ENCODE results near the gene LSG1.

DNA sequence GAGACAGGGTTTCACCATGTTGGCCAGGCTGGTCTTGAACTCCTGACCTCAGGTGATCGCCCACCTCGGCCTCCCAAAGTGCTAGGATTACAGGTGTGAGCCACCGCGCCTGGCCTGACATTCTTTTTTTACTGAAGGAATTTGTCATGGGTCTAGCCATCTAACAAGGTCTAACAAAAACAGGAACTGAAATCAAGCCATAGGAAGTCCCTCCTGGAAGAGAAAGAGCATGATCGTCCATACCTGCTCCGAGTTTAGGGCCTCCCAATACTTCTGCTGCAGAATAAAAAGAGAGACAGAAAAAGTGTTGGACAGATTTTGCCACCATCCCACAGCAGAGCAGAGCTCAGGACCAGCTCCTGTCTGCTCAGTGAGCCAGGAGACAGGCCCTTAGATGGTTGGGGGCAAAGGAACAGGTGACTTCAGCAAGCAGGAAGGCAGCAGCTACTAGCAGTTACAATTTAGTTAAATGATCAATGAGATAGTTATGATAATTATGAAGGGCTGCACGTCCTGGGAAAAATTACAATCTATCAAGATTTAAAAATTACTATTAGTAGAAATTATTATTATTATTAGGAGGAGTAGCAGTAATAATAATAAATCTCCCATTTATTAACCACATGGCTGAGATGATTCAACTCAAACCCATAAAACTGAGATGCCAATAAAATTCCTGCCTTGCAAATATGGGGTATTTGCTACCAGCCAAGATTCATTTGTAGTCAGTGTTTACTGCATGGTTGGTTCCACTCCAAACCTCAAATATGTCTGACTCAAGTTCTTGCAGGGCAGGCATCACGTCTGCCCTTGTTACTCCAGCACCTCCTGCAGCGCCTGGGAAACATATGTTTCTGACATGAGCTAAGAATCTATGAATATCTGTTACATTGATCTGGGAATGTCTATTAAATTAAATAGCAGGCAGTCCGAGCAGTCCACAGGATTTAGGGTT lies 78.9 kb downstream of the LSG1 start:
- TF ChIP-seq CTCF (IDR thresholded peaks at IDR 0.05) (no peak), POLR2A (IDR thresholded peaks at IDR 0.05) (no peak), EP300 (IDR thresholded peaks at IDR 0.05) (no peak)
